PC-9 (cell line): ENCODE measurements around the gene C19orf53.

ENCODE experiments used
- EZH2 ChIP-seq: fragments of 200-600 bp; sonication (generic); IDR thresholded peaks from 2 replicates; pipeline ENCODE4 v1.8.0; 2017; ENCODE audit warnings: antibody characterized with exemption, low read depth
- TF ChIP-seq, protein P1 (sequence below): fragments of 200-600 bp; sonication (generic); conservative IDR thresholded peaks from 2 replicates; pipeline ENCODE4 v1.6.1; 2017; ENCODE audit warnings: mixed run types, antibody characterized with exemption, mild to moderate bottlenecking, moderate library complexity

- TF ChIP-seq, protein P1, sequence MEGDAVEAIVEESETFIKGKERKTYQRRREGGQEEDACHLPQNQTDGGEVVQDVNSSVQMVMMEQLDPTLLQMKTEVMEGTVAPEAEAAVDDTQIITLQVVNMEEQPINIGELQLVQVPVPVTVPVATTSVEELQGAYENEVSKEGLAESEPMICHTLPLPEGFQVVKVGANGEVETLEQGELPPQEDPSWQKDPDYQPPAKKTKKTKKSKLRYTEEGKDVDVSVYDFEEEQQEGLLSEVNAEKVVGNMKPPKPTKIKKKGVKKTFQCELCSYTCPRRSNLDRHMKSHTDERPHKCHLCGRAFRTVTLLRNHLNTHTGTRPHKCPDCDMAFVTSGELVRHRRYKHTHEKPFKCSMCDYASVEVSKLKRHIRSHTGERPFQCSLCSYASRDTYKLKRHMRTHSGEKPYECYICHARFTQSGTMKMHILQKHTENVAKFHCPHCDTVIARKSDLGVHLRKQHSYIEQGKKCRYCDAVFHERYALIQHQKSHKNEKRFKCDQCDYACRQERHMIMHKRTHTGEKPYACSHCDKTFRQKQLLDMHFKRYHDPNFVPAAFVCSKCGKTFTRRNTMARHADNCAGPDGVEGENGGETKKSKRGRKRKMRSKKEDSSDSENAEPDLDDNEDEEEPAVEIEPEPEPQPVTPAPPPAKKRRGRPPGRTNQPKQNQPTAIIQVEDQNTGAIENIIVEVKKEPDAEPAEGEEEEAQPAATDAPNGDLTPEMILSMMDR = no peak
- no peak for TF ChIP-seq EZH2
These were observed 9.6 kb downstream of the C19orf53 start for GRCh38 chr19:13783565-13784500.
